H4 (cell line): ENCODE results near the gene HELZ. TPM values are rescaled to one million over a fixed set of nuclear protein-coding genes. Genes with fewer than 3 reads are reported as not detected.
"Not testable (repeated sequence)": the region's sequence is repeated elsewhere in the genome, so short reads cannot be mapped to it uniquely, and the experiment has no call there.

Experiments
- DNase-seq: peaks from one replicate; pipeline ENCODE4 v3.0.0-alpha.2; 2015; ENCODE audit warnings: low spot score
- total RNA-seq: library from RNA; depleted of rRNA; stranded (reverse); fragments of >200 nt; shearing (Covaris generic); gene quantifications from 2 replicates; pipeline ENCODE4 v1.2.3, GENCODE V29; 2014

The HELZ gene
- total RNA-seq, 1 experiment from 2014 or later, result 21.7 TPM

GRCh38 chr17:67265436-67266019 is 20.5 kb upstream of the HELZ start:
- DNase-seq, result no peak

DNA sequence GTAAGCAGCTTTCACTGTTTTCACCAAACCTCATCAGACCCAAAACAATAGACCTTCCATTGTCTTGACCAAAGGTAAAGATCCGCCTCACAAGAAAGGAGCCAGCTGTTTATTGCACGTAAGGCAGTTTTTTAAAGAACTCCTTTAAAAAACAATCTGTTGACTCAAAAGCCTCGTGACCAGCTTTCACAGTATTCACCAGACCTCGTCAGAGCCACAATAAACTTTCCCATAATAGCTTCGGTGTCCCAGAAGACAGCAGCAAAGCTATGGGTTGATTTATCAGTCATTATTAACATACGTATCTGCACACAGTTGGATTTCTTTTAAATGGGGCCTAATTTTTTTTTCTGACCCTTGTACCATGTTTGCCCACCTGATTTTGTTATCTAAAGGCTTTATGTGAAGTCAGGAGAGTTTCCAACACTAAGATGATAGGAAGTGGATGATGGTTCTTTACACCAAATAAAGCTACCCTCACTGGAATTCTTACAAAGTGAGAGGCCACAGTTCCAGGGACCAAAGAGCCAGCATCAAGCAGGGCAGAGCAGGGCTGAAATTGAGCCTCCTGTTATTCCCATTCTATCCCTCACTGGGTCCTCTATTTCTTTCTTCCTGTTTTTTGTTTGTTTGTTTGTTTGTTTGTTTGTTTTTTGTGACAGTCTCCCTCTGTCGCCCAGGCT is 17.6 kb upstream of the HELZ start:
- no peak for DNase-seq

DNA sequence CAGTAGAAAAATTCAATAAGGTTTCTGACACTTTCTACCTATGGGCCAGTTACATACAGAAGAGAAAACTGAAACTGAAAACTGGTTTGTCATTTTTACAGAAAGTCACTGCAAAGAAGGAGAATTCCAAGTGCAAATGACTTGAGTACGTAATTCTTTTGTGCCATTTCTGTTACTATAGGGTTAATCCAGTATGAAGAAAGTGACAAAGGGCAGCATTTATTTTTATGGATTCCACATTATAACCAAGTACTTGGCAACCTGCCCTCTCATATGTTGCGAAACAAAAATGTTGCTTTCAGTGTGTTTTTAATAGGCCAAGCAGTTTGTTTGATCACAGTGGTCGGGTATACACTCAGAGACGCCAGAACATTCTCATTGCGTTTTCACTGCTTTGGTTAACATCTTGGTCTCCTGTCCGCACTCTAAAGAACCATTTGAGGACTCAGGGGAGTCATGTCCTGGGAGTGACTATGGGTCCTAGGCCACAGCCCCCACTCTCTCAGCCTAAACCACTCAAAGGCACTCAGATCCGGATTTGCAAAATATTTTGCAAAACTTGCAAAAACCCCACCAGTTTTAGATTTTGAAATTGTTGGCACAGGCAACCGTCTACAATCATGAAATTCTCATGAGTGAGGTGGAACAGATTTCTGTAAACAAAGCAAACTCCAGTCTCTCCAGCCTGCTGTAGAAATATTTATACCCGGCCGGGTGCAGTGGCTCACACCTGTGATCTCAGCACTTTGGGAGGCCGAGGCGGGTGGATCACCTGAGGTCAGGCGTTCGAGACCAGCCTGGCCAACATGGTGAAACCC is 15.4 kb upstream of the HELZ start:
- peak; percentile 53 for DNase-seq

- DNase-seq, result no peak
Observed at GRCh38 chr17:67258821-67259468, 13.9 kb upstream of the HELZ start.

GRCh38 chr17:67256075-67256732 is 11.2 kb upstream of the HELZ start:
- no peak for DNase-seq

DNA sequence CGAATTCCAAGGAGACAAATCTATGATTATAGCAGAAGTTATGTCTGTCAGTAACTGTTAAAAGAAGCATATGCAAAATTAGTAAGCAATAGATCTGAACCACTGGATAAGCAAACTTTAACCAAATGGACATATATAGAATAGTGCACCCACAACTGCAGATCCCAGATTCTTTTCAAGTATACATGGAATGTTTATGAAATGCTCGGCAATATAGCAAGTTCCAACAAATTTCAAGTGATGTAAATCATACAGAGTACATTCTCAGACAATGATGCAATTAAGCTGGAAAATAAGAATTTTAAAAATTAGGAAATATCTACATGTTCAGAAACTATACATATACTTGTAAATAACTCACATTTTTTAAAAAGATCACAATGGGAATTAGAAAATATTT is 8.4 kb upstream of the HELZ start:
- no peak for DNase-seq

DNA sequence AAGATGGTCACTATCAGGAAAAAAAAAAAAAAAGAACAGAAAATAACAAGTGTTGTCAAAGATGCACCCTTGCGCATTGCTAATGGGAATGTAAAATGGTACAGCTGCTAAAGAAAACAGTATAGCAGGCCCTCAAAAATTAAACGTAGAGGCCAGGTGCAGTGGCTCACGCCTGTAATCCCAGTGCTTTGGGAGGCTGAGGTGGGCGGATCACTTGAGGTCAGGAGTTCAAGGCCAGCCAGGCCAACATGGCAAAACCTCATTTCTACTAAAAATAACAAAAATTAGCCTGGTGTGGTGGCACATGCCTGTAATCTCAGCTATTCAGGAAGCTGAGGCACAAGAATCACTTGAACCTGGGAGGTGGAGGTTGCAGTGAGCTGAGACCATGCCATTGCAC is 6.6 kb upstream of the HELZ start:
- not testable (repeated sequence) for DNase-seq

GRCh38 chr17:67248291-67248690 is 3.3 kb upstream of the HELZ start:
- DNase-seq, result no peak

DNA sequence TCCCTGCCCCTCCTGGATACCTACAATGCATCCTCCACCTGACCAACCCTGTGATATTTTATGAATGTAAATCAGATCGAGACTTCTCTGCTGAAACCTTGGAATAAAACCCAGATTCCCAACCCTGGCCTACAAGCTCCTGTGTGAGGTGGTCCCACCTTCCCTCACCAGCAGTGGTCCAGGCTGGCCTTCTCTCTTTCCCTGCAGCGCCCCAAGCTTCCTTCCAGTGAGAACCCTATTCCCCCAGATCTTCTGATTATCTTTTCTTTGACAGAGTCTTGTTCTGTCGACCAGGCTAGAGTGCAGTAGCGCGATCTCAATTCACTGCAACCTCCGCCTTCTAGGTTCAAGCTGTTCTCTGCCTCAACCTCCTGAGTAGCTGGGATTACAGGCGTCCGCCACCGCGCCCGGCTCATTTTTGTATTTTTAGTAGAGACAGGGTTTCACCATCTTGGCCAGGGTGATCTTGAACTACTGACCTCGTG is 2.5 kb upstream of the HELZ start:
- no peak for DNase-seq

DNA sequence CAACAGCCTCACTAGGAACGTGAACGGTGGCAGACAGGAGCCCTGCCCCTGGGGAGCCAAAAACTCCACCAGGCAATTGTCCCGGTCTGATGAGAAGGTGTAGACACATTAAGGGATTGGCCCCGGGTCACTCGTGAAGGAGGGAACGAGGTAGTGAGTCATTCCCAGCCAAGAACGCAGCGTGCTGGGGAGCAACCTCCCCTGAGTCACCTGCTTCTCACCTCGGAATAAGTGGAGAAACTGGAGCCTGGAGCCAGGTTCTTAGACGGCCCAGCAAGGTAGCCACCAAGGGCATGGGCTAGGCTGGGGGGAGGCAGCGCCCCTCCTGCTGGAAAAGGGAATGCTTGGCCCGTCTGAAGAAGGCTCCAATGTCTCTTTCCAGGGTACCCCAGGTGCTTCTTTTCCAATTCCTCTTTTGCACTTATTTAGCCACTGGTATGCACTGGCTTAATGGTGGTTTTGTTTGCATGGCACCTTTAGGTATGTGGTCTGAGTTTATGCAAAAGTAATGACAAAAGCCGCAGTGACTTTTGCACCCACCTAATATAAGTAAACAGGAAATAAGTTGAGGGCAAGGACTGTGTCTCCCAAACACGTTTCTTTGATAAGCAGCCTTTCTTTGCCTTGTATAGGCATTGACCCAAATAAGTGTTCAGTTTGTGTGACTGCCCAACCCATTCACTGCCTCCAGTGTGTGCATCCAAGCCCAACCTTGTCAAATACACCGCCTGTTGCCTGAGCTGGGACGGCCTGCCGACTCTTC is 1.8 kb upstream of the HELZ start:
- peak; percentile 59 for DNase-seq

DNA sequence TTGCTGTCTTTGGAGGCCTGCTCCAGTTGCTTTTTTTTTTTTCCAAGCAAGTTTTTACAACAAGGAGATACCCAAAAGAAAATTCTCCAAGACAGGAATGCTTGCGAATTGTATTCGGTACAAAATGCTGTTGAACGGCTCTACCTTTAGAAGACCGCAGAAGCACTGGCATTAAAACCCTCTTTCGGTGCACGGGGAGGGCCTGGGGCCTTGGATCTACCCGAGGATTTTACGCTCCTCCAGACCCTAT is 1.3 kb upstream of the HELZ start:
- DNase-seq, result no peak

DNA sequence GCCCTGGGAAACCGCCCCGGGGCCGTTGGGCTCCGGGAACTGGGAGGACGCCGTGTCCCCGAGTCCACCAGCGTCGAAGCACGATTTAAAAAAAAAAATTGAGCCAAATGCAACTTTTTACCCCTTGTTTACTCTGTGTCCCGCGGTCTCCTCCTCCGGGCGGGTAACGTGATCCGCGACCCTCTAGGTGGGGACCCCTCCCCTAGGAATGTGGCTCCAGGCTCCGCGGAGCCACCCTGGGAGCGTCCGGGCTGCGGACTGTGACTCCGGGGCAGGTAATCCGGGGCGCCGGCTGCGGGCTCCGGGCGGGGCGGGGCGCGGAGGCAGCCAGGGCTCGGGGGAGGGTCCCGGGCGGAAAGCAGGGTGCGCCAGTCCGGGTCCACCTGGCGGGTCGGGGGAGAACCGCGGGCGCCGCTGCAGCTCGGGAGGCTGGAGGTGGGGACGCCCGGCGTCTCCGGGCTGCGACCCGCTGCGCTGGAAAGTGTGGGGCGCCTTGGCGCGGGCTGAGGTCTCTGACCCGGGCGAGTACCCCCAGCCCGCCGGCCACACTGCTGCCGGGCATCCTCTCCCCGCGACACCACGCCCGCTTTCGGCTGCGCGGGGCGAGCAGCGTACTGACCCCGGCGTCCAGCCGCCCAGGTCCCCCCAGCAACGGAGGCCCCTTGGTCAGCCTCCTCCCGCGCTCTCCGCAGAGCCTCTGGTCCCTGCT is 852 bp upstream of the HELZ start:
- no peak for DNase-seq

- DNase-seq, result no peak
Observed at GRCh38 chr17:67244431-67245072, 444 bp downstream of the HELZ start.

DNA sequence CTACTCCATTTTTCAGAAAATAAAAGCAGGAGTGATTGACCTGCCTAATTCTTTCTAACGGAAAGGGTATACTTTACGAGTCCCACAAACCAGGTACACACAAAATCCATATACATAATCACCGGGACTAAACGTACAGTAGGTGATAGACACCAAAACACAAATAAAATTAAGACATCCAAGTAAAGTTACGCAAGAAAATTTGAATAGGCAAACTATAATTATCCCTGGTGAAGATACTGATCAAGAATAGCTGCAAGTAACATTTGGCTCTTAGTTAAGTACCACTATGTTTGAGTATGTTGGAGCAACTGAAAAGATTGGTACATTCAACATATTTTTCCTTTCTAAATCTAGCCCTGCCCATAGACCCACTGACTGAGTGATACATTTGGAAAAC is 1.7 kb downstream of the HELZ start:
- DNase-seq, result no peak

DNA sequence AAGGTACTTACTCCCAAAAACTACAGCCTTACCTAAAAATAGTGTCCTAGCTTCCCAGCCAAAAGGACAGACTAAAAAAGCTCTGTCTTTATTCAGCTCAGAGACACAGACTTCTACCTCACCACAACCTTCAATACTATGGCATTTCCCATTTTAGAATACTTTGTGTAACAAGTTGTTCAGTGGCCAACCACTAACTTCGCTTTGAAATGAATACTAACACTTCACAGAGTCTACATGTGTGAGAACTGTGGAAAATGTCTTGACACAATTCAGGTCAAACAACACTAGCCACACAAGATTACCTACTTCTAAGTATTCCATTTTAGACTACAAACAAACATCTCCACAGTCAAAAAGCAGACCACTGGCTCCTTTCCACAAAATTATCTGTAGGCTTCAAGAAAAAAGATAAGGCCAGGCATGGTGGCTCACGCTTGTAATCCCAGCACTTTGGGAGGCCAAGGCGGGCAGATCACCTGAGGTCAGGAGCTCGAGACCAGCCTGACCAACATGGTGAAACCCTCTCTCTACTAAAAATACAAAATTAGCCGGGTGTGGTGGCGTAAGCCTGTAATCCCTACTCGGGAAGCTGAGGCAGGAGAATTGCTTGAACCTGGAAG is 3.2 kb downstream of the HELZ start:
- no peak for DNase-seq

DNA sequence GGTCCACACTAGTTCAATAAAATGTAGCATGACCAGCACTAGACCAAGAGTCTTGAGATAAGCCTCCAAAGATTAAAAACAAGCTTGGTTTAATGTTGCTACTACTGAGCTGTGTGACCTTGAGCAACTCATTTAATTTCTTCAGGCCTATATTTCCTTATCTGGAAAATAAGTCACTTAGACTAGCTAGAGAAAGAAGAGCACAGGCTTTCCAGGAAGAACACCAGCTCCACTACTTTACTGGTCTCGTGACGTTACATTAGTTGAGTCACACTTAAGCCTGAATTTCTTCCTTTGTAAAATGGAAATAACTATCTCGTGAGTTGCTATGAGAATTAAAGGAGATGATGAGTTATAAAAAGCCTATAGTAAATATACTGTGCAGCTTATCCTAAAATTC is 5.4 kb downstream of the HELZ start:
- DNase-seq, result no peak

- no peak for DNase-seq
Observed at GRCh38 chr17:67238991-67239390, 6.0 kb downstream of the HELZ start.

DNA sequence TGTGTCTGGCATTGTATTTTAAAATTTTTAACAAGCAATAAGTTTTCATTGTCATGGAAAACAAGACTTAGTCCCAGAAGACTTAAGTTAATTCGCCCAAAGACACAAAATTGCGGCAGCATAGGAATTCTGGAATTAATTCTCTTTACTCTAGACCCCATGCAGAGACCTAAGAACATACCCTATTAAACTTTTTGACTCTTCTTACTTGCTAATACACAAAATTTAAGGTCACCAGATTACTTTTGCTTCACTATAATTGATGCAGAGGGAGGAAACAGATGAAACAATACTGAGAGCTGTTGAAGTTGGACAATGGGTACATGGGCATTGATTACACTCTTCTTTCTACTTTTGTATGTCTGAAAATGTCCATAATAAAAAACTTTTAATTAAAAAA is 12.6 kb downstream of the HELZ start:
- DNase-seq, result no peak

- DNase-seq, result no peak
Observed at GRCh38 chr17:67229109-67229955, 15.7 kb downstream of the HELZ start.
